ENCODE measurements around the gene SYDE2. TPM values are rescaled to one million over a fixed set of nuclear protein-coding genes. Genes with fewer than 3 reads are reported as not detected.

The SYDE2 gene
- total and polyA plus RNA-seq, 9 of the 15 experiments (the other 6 are each of a cell fraction or from before 2014, with no cell fraction given): 0.39 to 8.7 (median 4.5) TPM

DNA sequence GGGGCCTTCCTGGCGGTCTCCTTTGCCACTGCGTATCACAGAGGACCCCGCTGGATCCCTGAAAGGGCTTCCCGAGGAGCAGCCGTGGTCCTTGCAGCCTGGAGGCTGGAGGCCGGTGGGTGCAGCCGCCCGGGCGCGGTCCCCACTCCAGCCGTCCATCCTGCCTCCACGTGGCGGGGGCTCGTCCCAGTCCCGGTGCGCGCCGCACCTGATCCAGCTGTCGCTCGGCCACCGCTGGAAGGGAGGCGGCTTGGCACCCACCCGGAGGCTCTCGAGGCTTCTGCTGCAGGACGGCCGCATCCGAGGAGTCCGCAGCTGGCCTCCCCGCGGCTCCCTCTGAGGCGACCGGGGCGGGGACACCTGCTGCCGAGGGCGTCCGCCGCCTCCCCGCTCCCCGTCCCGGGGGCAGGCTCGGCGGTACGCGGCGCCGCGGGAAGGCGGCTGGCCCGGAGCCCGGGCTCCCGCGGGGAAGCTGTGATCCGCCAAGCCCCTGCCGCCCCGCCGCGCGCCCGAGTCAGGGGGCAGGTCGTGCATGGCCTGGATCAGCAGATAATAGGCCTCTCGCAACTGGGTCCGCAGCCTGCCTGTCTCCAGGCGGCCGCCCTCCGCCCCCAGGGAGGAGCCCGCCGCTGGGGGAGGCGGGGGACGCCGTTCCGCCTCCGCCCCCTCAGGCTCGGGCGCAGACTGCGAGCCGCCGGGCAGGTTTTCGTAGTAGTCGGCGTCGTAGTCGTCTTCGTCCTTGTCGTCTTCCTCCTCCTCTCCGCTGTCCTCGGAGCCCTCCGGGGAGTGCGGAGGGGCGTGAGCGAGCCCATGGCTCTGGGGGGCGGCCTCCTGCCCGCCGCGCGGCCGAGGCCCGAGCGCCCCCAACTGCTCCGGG, at the start of gene SYDE2 (continued):
- TF ChIP-seq KLF13 (tag; IDR thresholded peaks at IDR 0.05; ENCODE audit: borderline replicate concordance, low read depth): 0 out of 2 replicates have a peak, but pooled peaks have one; percentile 44
- peak in 1 of 2 experiments; percentile 75; a peak in 2 of 4 replicates for TF ChIP-seq RCOR1 (IDR thresholded peaks at IDR 0.05; ENCODE audit: borderline replicate concordance in 1 of 2, low read depth in 2 of 2, low read length in 2 of 2)
- TF ChIP-seq, protein P1, sequence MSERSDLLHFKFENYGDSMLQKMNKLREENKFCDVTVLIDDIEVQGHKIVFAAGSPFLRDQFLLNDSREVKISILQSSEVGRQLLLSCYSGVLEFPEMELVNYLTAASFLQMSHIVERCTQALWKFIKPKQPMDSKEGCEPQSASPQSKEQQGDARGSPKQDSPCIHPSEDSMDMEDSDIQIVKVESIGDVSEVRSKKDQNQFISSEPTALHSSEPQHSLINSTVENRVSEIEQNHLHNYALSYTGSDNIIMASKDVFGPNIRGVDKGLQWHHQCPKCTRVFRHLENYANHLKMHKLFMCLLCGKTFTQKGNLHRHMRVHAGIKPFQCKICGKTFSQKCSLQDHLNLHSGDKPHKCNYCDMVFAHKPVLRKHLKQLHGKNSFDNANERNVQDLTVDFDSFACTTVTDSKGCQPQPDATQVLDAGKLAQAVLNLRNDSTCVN (CRISPR knock-in tag; IDR thresholded peaks at IDR 0.05): no peak
- no peak for TF ChIP-seq CBX8 (IDR thresholded peaks at IDR 0.05; ENCODE audit: borderline replicate concordance, extremely low read depth, low read depth, low read length, poor library complexity, severe bottlenecking)
- peak; percentile 7 for TF ChIP-seq CHD4 (IDR thresholded peaks at IDR 0.05; ENCODE audit: insufficient read depth, insufficient replicate concordance, low read depth, low read length, poor library complexity, severe bottlenecking)
- peak; percentile 57 for TF ChIP-seq POLR2B (IDR thresholded peaks at IDR 0.05; ENCODE audit: low read depth, partially characterized antibody)
- TF ChIP-seq SIN3B (IDR thresholded peaks at IDR 0.05; ENCODE audit: low read depth): peak; percentile 59
- peak; percentile 86; the same call in 1 of the 2 replicates for TF ChIP-seq NKRF (IDR thresholded peaks at IDR 0.05; ENCODE audit: borderline replicate concordance)
- peak; percentile 71 to 75; a peak in 1 of 4 replicates for TF ChIP-seq SIN3A (IDR thresholded peaks at IDR 0.05; ENCODE audit: borderline replicate concordance in 2 of 2, control insufficient read depth in 1 of 2, low read depth in 2 of 2, low read length in 2 of 2)
- no peak for TF ChIP-seq ZNF507 (tag; conservative IDR thresholded peaks at IDR 0.05)
- no peak for TF ChIP-seq SREBF2 (CRISPR knock-in tag; IDR thresholded peaks at IDR 0.05)
- TF ChIP-seq CCNT2 (IDR thresholded peaks at IDR 0.05; ENCODE audit: borderline replicate concordance, extremely low read depth, insufficient read length, low read depth, low read length): peak; percentile 88
- TF ChIP-seq TAL1 (IDR thresholded peaks at IDR 0.05): no peak
